Measurements from ENCODE around the gene CHODL. TPM values are rescaled to one million over a fixed set of nuclear protein-coding genes. Genes with fewer than 3 reads are reported as not detected.

CHODL gene
- total RNA-seq: not detected in 2 replicates

GRCh38 chr21:18244671-18245463 lies at the start of gene CHODL:
CHODL (plus strand) TSS chr21:18244833; CDS start chr21:18245224, 391 bp downstream.

Other genes with a start within 250 kb of the CHODL start
- not detected in 2 replicates for gene TMPRSS15, start 159.0 kb downstream of the CHODL start, total RNA-seq

Measured in regular cardiac myocyte (primary cell).